ENCODE measurements around the gene GSTM2.
A peak's percentile ranks its signal among the peaks of the same experiment; 100 is the strongest.

The GSTM2 gene

DNA sequence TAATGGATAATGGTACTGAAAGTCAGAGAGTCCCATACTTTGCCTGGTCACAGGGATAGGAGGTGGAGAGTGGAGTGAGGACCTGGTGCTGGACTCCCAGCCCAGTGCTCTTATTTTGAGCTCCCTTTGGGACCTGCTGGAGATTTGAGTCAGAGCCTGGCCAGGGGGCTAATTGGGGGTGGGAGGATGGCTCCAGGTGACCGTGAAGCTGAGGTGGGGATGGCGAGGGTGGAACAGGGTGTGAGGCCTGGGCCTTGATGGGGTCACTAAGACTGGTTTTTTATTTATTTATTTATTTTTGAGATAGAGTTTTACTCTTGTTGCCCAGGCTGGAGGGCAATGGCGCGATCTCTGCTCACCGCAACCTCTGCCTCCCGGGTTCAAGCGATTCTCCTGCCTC, 30.4 kb upstream of the GSTM2 start:
- no peak overlapping the region for H3K4me3 ChIP-seq (ENCODE audit: low read depth in 1 of 5, low read length in 5 of 5)
- no peak overlapping the region for H3K9ac ChIP-seq (ENCODE audit: low read length in 5 of 5)
- H3K4me1 ChIP-seq (ENCODE audit: control insufficient read depth in 5 of 5, insufficient read depth in 5 of 5, low read length in 5 of 5): peaks cover 2 to 19% (median 11%) of the 10 kb centered on the region in 5 donors
- H3K9me3 ChIP-seq (ENCODE audit: control insufficient read depth in 5 of 5, low read length in 5 of 5): no peaks in the 10 kb centered on the region
- no peaks in the 10 kb centered on the region for H3K36me3 ChIP-seq (ENCODE audit: control insufficient read depth in 5 of 5, insufficient read depth in 5 of 5, low read length in 5 of 5)
- no peak overlapping the region for H3K27ac ChIP-seq (ENCODE audit: low read depth, low read length)
- H3K27me3 ChIP-seq (ENCODE audit: control insufficient read depth in 5 of 5, insufficient read depth in 4 of 5, low read length in 5 of 5): no peaks in the 10 kb centered on the region

DNA sequence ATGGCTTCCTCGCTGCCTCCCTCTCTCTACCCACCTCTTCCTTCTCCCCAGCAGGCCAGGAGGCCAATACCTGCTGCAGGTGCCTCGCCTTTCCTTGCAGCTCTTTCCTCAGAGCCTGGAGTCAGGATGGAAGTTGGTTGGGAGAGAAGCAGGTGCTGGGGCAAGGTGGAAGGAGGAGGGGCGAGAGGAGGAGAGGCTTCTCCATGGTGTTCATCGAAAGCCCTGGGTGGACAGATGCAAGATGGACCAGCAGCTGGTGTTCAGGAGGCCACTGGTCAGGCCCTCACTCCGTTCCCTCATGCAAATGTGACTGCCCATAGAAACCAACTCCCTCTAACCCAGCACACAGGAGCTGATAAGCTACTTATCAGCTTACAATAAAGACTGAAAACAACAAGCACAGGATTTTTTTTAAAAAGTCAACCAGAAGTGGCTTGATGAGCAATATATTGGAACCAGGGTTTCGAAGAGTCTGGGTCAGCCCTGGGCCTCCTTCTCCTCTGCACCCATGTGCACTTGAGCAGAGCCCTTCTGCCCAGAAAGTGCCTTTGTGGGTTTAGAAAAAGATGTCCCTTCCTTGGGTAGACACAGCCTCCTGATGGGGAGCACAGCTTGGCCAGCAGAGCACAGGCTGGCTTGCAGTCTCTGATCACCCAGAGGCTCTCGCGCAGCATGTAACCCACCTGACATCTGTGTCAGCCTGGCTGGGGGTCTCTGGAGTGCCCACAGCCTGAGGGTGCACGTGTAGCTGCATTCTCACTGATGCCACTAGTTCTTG, 28.6 kb upstream of the GSTM2 start:
- Histone ChIP-seq H3K27ac (ENCODE audit: low read depth, low read length) (no peak overlapping the region), H3K4me3 (ENCODE audit: low read depth in 1 of 5, low read length in 5 of 5) (no peak overlapping the region), H3K36me3 (ENCODE audit: control insufficient read depth in 5 of 5, insufficient read depth in 5 of 5, low read length in 5 of 5) (no peaks in the 10 kb centered on the region), H3K9me3 (ENCODE audit: control insufficient read depth in 5 of 5, low read length in 5 of 5) (no peaks in the 10 kb centered on the region), H3K27me3 (ENCODE audit: control insufficient read depth in 5 of 5, insufficient read depth in 4 of 5, low read length in 5 of 5) (no peaks in the 10 kb centered on the region), H3K9ac (ENCODE audit: low read length in 5 of 5) (no peak overlapping the region), H3K4me1 (ENCODE audit: control insufficient read depth in 5 of 5, insufficient read depth in 5 of 5, low read length in 5 of 5) (peaks cover 2 to 27% (median 19%) of the 10 kb centered on the region in 5 donors)

DNA sequence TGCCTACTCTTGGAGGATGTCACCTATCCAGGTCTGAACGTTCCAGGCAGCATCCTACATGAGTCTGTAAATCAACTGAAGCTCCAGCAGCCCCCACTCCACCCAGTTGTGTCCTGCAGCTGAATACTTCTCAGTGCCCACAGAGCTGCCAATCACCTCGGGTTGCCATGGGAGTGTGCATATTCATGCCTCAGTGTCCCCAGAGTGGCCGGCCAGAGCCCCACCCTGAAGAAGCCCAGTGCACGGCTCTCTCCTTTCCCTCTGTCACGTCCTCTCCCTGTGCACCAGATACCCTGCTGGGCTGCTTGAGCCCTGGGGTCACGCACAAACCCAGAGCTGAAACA, 28.0 kb upstream of the GSTM2 start:
- Histone ChIP-seq H3K27ac (ENCODE audit: low read depth, low read length) (no peak overlapping the region), H3K4me3 (ENCODE audit: low read depth in 1 of 5, low read length in 5 of 5) (no peak overlapping the region), H3K36me3 (ENCODE audit: control insufficient read depth in 5 of 5, insufficient read depth in 5 of 5, low read length in 5 of 5) (no peaks in the 10 kb centered on the region), H3K4me1 (ENCODE audit: control insufficient read depth in 5 of 5, insufficient read depth in 5 of 5, low read length in 5 of 5) (peaks cover 2 to 27% (median 19%) of the 10 kb centered on the region in 5 donors), H3K27me3 (ENCODE audit: control insufficient read depth in 5 of 5, insufficient read depth in 4 of 5, low read length in 5 of 5) (no peaks in the 10 kb centered on the region), H3K9me3 (ENCODE audit: control insufficient read depth in 5 of 5, low read length in 5 of 5) (no peaks in the 10 kb centered on the region), H3K9ac (ENCODE audit: low read length in 5 of 5) (no peak overlapping the region)

DNA sequence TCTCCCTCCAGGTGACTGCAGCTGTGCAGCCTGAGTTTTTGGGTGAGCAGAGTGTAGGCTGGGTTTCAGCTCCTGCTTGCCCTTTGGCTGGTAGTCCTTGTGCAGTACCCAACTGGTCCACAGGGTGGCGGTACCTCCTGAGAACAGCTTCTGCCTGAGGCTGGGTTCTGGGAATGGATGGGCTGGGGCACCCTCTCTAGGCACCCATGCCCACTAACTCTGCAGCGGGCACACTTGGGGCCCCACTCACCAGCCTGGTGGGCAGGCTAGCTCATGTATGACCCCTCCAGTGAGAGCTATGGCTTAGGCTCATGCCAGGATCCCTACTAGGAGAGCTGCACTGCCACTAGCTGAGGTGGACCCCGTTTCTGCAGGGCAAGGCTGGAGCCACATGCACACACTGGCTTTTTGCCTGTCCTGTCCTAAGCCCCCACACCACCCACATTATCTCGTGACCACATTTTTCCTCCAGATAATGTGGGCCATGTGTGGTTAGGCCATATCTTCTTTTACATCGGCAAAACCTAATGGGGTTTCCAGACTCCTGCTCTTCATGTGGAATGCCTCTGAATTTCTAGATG, 27.5 kb upstream of the GSTM2 start:
- no peak overlapping the region for H3K4me3 ChIP-seq (ENCODE audit: low read depth in 1 of 5, low read length in 5 of 5)
- no peaks in the 10 kb centered on the region for H3K9me3 ChIP-seq (ENCODE audit: control insufficient read depth in 5 of 5, low read length in 5 of 5)
- H3K27me3 ChIP-seq (ENCODE audit: control insufficient read depth in 5 of 5, insufficient read depth in 4 of 5, low read length in 5 of 5): no peaks in the 10 kb centered on the region
- H3K27ac ChIP-seq (ENCODE audit: low read depth, low read length): no peak overlapping the region
- peaks cover 2 to 27% (median 19%) of the 10 kb centered on the region in 5 donors for H3K4me1 ChIP-seq (ENCODE audit: control insufficient read depth in 5 of 5, insufficient read depth in 5 of 5, low read length in 5 of 5)
- no peaks in the 10 kb centered on the region for H3K36me3 ChIP-seq (ENCODE audit: control insufficient read depth in 5 of 5, insufficient read depth in 5 of 5, low read length in 5 of 5)
- no peak overlapping the region for H3K9ac ChIP-seq (ENCODE audit: low read length in 5 of 5)

DNA sequence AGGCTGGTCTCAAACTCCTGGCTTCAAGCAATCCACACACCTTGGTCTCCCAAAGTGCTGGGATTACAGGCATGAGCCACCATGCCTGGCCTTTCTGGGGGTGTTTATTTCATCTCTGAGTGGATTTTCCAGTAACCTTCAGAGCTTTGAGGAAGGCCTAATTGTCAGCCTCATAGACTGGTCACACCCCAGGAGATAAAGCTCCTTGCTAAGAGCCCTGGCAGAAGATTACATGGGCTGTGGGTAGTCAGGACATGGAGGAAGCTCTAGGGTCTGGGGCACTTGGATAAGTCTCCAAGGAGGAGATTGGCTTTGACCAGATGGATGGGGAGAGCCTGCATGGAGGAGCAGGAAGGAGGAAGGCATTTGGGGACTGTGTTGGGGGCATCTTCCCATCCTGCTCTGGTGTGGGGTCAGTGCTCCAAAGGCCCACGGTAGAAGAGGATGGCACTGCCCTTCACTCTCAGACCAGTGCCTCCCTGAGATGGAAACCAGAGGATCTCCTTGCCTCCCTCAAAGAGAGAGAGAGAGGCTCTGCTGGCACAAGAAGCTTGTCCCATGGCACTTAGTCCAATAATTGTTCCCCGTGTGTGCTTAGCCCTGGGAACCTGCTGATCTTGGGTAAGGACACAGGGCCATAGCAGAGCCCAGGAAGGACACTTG, 26.6 kb upstream of the GSTM2 start:
- Histone ChIP-seq H3K9ac (ENCODE audit: low read length in 5 of 5) (no peak overlapping the region), H3K4me3 (ENCODE audit: low read depth in 1 of 5, low read length in 5 of 5) (no peak overlapping the region), H3K27me3 (ENCODE audit: control insufficient read depth in 5 of 5, insufficient read depth in 4 of 5, low read length in 5 of 5) (no peaks in the 10 kb centered on the region), H3K4me1 (ENCODE audit: control insufficient read depth in 5 of 5, insufficient read depth in 5 of 5, low read length in 5 of 5) (peaks cover 0 to 21% (median 15%) of the 10 kb centered on the region in 5 donors), H3K9me3 (ENCODE audit: control insufficient read depth in 5 of 5, low read length in 5 of 5) (no peaks in the 10 kb centered on the region), H3K36me3 (ENCODE audit: control insufficient read depth in 5 of 5, insufficient read depth in 5 of 5, low read length in 5 of 5) (no peaks in the 10 kb centered on the region), H3K27ac (ENCODE audit: low read depth, low read length) (no peak overlapping the region)

DNA sequence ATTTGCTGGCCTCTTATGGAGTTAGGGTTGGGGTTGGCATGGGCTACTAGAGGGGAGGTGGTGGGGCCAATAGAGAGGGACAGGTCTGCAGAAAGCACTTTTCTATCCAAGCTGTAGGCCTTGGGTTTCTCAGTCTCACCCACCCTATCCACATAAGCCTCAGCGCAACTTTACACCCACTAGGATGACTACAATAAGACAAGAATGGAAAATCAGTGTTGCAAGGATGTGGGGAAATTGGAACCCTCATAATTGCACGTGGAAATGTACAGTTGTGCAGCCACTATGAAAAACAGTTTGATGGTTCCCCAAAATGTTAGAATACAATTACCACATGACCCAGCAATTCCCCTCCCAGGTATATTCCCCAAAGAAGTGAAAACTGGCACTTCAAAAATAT, 26.0 kb upstream of the GSTM2 start:
- Histone ChIP-seq H3K9me3 (ENCODE audit: control insufficient read depth in 5 of 5, low read length in 5 of 5) (no peaks in the 10 kb centered on the region), H3K9ac (ENCODE audit: low read length in 5 of 5) (no peak overlapping the region), H3K4me1 (ENCODE audit: control insufficient read depth in 5 of 5, insufficient read depth in 5 of 5, low read length in 5 of 5) (peaks cover 0 to 15% (median 10%) of the 10 kb centered on the region in 5 donors)

DNA sequence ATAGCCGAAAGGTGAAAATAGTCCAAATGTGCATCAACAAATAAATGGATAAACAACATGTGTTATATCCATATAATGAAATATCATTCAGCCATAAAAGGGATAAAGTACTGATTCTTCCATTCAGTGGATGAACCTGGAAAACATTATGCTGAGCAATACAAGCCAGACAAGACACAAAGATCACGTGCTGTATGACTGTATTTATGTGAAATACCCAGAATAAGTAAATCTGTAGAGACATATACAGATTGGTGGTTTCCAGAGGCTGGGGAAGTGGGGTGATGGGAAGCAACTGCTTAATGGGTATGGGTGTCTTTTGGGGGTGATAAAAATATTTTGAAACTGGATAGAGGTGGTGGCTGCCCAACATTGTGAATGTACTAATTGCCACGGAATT, 25.2 kb upstream of the GSTM2 start:
- no peak overlapping the region for H3K27ac ChIP-seq (ENCODE audit: low read depth, low read length)
- H3K4me1 ChIP-seq (ENCODE audit: control insufficient read depth in 5 of 5, insufficient read depth in 5 of 5, low read length in 5 of 5): peaks cover 0 to 14% (median 10%) of the 10 kb centered on the region in 5 donors
- no peak overlapping the region for H3K4me3 ChIP-seq (ENCODE audit: low read depth in 1 of 5, low read length in 5 of 5)
- H3K9me3 ChIP-seq (ENCODE audit: control insufficient read depth in 5 of 5, low read length in 5 of 5): no peaks in the 10 kb centered on the region
- H3K9ac ChIP-seq (ENCODE audit: low read length in 5 of 5): no peak overlapping the region
- no peaks in the 10 kb centered on the region for H3K36me3 ChIP-seq (ENCODE audit: control insufficient read depth in 5 of 5, insufficient read depth in 5 of 5, low read length in 5 of 5)
- no peaks in the 10 kb centered on the region for H3K27me3 ChIP-seq (ENCODE audit: control insufficient read depth in 5 of 5, insufficient read depth in 4 of 5, low read length in 5 of 5)

More for the DNA sequence above, 26.0 kb upstream of the GSTM2 start:
- Histone ChIP-seq H3K27ac (ENCODE audit: low read depth, low read length) (no peak overlapping the region), H3K36me3 (ENCODE audit: control insufficient read depth in 5 of 5, insufficient read depth in 5 of 5, low read length in 5 of 5) (no peaks in the 10 kb centered on the region), H3K4me3 (ENCODE audit: low read depth in 1 of 5, low read length in 5 of 5) (no peak overlapping the region), H3K27me3 (ENCODE audit: control insufficient read depth in 5 of 5, insufficient read depth in 4 of 5, low read length in 5 of 5) (no peaks in the 10 kb centered on the region)

DNA sequence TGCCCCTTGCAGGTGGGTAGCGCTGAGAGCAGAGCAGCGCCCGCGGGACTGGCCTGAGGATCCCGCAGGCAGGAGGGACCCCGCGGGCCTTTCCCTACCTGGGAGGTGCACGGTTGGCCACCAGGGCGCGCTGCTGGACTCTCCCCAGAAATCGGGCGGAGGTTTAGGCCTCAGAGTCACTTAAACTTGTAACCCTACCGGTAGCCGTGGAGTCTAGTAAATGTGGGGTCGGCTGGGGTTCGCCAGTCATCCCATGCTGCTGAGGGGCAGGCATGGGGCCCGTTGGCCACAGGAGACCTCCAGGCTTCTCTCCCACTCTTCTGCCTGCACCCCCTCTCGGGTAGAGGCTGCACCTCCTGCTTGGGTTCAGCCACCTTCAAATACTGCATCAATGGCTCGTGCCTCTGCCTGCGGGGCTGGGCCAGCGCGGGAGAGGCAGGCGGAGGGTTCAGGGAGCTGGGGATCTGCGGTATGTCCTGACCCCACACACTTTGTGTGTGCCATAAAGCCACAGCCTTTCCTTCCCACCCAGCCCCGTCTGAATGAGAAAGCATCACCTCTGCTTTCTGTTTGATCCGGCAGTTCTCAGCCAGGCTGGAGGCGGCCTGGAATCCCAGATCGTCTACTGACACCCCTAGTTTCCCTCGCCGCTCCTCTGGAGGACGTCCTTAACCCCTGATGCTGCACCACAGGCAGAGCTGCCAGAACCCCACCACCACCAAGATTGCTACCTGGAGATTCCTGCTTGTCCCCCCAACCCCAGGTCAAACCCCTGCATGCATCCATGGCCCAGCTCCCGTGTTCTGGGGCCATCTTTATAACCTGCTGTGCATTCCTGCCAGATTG, 24.2 kb upstream of the GSTM2 start:
- Histone ChIP-seq H3K27ac (ENCODE audit: low read depth, low read length) (no peak overlapping the region), H3K27me3 (ENCODE audit: control insufficient read depth in 5 of 5, insufficient read depth in 4 of 5, low read length in 5 of 5) (no peaks in the 10 kb centered on the region), H3K36me3 (ENCODE audit: control insufficient read depth in 5 of 5, insufficient read depth in 5 of 5, low read length in 5 of 5) (no peaks in the 10 kb centered on the region), H3K9me3 (ENCODE audit: control insufficient read depth in 5 of 5, low read length in 5 of 5) (no peaks in the 10 kb centered on the region), H3K4me3 (ENCODE audit: low read depth in 1 of 5, low read length in 5 of 5) (peak overlapping the region in 1 of 5 donors; percentile 26), H3K4me1 (ENCODE audit: control insufficient read depth in 5 of 5, insufficient read depth in 5 of 5, low read length in 5 of 5) (peaks cover 0 to 14% (median 10%) of the 10 kb centered on the region in 5 donors), H3K9ac (ENCODE audit: low read length in 5 of 5) (peak overlapping the region in 3 of 5 donors; percentile 45 to 68 (median 51))

DNA sequence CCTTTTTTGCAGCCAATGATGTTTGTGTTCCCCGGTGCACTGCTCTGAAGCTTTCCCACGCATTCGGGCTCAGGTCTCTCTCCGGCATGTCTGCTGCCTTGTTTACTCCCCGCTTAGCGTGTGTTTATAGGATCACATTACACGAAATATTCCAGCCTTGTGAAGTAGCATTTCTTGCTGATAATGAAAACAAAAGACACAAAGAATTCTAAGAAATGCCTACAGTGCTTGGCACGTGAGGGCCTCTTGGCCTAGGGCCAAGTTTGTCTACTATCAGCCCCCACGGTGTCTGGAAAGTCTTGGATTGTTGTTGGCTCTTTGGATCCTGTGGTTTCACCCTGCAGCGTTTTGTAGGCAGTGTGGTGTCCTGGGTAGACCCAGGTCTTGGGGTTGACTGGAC, 23.2 kb upstream of the GSTM2 start:
- Histone ChIP-seq H3K9ac (ENCODE audit: low read length in 5 of 5) (no peak overlapping the region), H3K36me3 (ENCODE audit: control insufficient read depth in 5 of 5, insufficient read depth in 5 of 5, low read length in 5 of 5) (no peaks in the 10 kb centered on the region), H3K27ac (ENCODE audit: low read depth, low read length) (no peak overlapping the region), H3K27me3 (ENCODE audit: control insufficient read depth in 5 of 5, insufficient read depth in 4 of 5, low read length in 5 of 5) (no peaks in the 10 kb centered on the region), H3K9me3 (ENCODE audit: control insufficient read depth in 5 of 5, low read length in 5 of 5) (no peaks in the 10 kb centered on the region), H3K4me1 (ENCODE audit: control insufficient read depth in 5 of 5, insufficient read depth in 5 of 5, low read length in 5 of 5) (peaks cover 0 to 15% (median 13%) of the 10 kb centered on the region in 5 donors), H3K4me3 (ENCODE audit: low read depth in 1 of 5, low read length in 5 of 5) (no peak overlapping the region)
